ENCODE measurements around the gene HSPA1L.

DNA sequence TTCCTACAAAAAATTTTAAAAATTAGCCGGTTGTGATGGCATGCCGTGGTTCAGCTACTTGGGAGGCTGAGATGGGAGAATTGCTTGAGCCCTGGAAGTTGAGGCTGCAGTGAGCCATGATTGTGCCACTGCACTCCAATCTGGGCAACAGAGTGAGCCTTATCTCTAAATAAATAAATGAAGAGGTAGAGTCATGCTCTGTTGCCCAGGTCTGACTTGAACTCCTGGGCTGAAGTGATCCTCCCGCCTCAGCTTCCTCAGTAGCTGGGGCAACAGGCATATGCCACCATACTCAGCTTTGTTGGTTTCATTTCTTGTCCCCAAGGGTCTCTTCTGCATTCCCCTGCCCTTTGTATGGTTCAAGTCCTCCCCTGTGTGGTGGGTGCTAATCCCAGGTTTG, 29.4 kb upstream of the HSPA1L start:
- no peak for TF ChIP-seq POLR2AphosphoS5 (IDR thresholded peaks at IDR 0.05)
- TF ChIP-seq, protein P1, sequence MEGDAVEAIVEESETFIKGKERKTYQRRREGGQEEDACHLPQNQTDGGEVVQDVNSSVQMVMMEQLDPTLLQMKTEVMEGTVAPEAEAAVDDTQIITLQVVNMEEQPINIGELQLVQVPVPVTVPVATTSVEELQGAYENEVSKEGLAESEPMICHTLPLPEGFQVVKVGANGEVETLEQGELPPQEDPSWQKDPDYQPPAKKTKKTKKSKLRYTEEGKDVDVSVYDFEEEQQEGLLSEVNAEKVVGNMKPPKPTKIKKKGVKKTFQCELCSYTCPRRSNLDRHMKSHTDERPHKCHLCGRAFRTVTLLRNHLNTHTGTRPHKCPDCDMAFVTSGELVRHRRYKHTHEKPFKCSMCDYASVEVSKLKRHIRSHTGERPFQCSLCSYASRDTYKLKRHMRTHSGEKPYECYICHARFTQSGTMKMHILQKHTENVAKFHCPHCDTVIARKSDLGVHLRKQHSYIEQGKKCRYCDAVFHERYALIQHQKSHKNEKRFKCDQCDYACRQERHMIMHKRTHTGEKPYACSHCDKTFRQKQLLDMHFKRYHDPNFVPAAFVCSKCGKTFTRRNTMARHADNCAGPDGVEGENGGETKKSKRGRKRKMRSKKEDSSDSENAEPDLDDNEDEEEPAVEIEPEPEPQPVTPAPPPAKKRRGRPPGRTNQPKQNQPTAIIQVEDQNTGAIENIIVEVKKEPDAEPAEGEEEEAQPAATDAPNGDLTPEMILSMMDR (IDR thresholded peaks at IDR 0.05; ENCODE audit: poor library complexity, severe bottlenecking), result no peak
- TF ChIP-seq RAD21 (conservative IDR thresholded peaks at IDR 0.05), result no peak
- TF ChIP-seq, protein P2, sequence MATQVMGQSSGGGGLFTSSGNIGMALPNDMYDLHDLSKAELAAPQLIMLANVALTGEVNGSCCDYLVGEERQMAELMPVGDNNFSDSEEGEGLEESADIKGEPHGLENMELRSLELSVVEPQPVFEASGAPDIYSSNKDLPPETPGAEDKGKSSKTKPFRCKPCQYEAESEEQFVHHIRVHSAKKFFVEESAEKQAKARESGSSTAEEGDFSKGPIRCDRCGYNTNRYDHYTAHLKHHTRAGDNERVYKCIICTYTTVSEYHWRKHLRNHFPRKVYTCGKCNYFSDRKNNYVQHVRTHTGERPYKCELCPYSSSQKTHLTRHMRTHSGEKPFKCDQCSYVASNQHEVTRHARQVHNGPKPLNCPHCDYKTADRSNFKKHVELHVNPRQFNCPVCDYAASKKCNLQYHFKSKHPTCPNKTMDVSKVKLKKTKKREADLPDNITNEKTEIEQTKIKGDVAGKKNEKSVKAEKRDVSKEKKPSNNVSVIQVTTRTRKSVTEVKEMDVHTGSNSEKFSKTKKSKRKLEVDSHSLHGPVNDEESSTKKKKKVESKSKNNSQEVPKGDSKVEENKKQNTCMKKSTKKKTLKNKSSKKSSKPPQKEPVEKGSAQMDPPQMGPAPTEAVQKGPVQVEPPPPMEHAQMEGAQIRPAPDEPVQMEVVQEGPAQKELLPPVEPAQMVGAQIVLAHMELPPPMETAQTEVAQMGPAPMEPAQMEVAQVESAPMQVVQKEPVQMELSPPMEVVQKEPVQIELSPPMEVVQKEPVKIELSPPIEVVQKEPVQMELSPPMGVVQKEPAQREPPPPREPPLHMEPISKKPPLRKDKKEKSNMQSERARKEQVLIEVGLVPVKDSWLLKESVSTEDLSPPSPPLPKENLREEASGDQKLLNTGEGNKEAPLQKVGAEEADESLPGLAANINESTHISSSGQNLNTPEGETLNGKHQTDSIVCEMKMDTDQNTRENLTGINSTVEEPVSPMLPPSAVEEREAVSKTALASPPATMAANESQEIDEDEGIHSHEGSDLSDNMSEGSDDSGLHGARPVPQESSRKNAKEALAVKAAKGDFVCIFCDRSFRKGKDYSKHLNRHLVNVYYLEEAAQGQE (IDR thresholded peaks at IDR 0.05; ENCODE audit: borderline replicate concordance), result no peak
- no peak for TF ChIP-seq EP300 (conservative IDR thresholded peaks at IDR 0.05; ENCODE audit: poor library complexity, severe bottlenecking)
- TF ChIP-seq EZH2 (IDR thresholded peaks at IDR 0.05; ENCODE audit: borderline replicate concordance, insufficient read depth, low read length, poor library complexity, severe bottlenecking), result no peak
- TF ChIP-seq TAF1 (IDR thresholded peaks at IDR 0.05; ENCODE audit: low read depth), result no peak
- TF ChIP-seq MXI1 (conservative IDR thresholded peaks at IDR 0.05; ENCODE audit: poor library complexity, severe bottlenecking), result no peak
